Measurements from ENCODE around the gene MEIS2.

MEIS2 gene

DNA sequence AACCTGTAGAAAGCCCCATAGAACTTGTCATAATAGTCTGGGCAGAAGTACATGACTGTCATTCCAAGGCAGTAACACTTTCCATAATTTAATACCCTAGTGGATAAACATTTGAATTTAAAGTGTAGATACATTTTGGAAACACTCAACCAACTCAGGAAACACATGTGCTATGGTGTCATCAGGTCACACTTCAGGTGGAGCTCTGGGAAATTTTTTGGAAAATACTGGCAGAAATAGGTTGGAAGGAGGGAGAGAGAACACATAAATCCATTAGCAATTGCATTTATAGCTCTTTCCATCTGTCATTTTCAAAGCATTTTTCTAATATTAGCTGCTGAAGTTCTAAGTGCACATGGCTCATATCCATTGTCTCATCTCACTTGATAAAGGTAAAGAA, 135.7 kb downstream of the MEIS2 start:
- no peak for DNase-seq (ENCODE audit: low spot score)

- DNase-seq (ENCODE audit: low spot score) = no peak
Observed at GRCh38 chr15:36961956-36962355, 138.4 kb downstream of the MEIS2 start.

DNA sequence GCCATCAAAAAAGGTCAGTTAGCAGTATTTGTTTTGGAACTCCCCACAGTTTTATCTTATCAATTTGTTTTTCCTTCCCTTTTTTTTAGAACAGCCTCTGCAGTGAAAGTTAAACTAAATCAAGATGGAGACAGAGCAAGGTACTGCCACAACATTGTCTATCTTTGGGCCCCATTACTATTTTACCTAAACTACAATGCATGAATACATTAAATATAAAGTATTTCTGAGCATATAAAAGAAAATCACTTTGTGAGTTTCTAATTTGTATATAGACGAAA, 139.5 kb downstream of the MEIS2 start:
- DNase-seq (ENCODE audit: low spot score) = no peak

DNA sequence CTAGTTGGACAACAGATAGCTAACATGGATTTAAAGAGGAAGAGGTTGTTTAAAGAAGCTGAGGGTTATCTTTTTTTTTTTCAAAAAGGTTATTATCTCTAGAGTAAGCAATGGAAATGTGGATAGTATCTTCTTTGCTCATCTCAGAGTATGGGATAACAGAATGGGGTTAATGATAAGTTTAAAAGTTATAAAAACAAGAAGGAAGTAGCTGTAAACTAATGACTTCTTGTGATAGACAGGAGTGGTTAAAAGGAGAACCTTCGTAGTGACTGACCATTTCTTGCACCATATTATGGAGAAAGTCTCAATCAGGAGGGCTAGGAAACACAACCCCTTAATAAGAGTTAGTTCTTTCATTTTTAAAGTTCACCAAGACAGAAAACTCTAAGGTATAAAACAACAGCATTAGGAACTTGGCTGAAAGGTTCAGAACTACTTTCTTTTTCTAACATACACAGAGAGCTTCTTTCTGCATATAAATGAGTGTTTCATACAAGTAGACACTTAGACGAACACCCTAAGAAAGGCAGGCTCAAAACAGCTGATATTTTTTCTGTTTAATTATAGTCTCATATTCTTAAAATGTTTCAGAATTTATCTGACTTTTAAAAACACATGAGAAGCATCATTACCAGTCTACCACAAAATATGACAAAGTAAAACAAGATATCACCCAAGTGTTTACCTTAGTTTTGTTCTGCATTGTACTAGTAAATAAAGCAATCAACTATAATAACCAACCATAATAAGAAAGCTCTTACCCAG, 140.0 kb downstream of the MEIS2 start:
- DNase-seq (ENCODE audit: low spot score) = no peak

DNA sequence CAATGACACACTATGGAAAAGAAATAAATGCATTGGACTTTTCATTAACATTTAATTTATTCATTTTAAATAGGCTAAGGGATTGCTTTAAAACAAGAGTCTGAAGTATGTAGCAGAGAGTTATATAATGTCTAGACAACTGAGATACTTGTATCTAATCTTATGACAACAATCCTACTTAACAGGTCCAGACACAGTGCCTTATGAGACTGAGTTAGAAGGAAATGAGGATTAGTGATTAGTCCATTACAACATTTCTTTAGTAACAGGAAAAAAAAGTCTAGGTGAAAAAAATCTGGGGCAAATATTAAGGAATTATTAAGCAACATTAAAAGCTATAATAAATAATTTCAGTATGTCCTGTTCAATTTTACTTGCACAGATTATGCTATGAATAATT, 140.6 kb downstream of the MEIS2 start:
- DNase-seq (ENCODE audit: low spot score) = no peak

GRCh38 chr15:36958606-36959005, 141.7 kb downstream of the MEIS2 start:
- no peak for DNase-seq (ENCODE audit: low spot score)

- no peak for DNase-seq (ENCODE audit: low spot score)
Observed at GRCh38 chr15:36954486-36954885, 145.9 kb downstream of the MEIS2 start.

- no peak for DNase-seq (ENCODE audit: low spot score)
Observed at GRCh38 chr15:36953346-36953745, 147.0 kb downstream of the MEIS2 start.

DNA sequence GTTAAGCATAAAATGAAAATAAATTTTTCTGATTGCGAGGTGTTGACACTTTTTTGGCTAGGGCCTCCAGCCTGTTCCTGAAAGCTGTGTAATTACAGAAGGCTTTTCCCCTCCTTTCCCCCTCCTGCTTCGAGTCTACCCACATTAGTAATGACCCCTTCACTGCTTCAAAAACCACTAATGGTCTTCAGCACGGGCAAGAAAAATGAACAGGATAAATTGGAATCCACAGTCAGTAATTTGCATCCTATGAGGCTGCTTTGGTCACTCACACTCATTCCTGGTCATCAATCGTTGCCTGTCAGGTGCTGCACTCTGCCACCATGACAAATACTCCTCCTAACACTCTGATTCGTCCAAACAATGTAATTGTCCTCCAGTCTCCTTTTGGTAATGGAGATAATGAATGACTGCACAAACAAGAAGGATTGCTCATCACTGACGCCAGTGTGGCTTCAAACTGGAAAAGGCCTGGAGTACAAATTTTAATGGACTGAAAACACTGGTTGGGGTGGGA, 148.6 kb downstream of the MEIS2 start:
- no peak for DNase-seq (ENCODE audit: low spot score)

- DNase-seq (ENCODE audit: low spot score) = no peak
Observed at GRCh38 chr15:36950371-36950770, 150.0 kb downstream of the MEIS2 start.

DNA sequence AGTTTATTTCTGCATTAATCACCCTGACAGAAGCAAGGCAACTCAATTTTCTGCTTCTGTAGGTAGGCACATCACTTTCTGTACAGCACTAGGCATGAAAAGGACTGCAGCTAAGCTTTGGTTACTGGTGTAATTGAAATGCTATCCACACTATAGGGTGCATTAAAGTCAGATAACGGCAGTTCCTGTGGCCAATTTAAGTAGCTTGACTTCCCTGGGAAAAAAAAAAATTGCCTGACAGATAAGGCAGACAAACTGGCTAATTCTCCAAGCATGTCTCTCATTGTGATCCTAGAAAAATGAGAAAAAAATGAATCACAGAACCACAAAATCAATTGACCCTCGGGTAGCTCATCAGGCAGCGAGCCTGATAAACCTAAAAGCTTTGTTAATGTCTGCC, 151.4 kb downstream of the MEIS2 start:
- DNase-seq (ENCODE audit: low spot score) = no peak

GRCh38 chr15:36947035-36947719, 153.2 kb downstream of the MEIS2 start:
- DNase-seq (ENCODE audit: low spot score) = no peak

- no peak for DNase-seq (ENCODE audit: low spot score)
Observed at GRCh38 chr15:36944442-36944841, 155.9 kb downstream of the MEIS2 start.

DNA sequence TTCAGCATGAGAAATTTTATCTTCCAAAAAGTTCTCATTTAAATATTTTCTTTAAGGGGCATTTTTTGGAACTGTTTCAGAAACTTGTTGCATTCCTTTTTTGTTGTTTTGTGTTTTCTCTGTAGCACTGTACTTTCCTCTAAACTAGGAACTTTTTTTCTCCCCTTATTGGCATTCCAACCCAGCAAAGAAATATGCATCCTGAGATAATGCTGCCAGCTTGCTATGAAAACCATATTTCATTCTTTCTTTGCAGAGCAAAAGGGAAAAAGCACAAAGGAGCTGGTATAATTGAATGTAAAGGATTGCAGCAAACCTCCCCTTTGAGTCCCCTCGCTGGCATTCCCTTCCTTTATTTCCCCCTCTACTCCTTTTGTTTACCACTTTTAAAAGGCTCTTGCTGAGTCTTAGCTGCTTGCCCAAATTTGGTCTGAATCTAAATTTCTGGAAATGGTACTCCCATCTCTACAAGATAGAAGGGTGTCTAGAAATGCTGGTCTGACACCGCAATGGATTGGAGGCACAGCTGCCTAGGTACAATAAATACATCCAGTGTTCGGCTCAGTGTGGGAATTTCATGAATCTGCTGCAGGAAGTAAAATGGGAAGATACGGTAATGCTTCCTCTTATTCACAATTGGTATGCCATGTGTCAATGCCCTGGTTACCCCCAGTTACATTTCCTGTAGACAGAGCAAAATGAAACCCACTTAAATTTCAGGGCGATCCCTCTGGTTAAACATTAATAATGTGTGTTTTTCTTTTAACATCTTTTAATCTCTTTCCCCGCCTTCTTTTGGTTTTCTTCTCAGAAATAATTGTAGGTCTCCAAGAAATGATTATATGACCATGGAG, 156.6 kb downstream of the MEIS2 start:
- DNase-seq (ENCODE audit: low spot score) = no peak

- DNase-seq (ENCODE audit: low spot score) = no peak
Observed at GRCh38 chr15:36942248-36942827, 158.0 kb downstream of the MEIS2 start.

GRCh38 chr15:36941798-36942197, 158.6 kb downstream of the MEIS2 start:
- no peak for DNase-seq (ENCODE audit: low spot score)

DNA sequence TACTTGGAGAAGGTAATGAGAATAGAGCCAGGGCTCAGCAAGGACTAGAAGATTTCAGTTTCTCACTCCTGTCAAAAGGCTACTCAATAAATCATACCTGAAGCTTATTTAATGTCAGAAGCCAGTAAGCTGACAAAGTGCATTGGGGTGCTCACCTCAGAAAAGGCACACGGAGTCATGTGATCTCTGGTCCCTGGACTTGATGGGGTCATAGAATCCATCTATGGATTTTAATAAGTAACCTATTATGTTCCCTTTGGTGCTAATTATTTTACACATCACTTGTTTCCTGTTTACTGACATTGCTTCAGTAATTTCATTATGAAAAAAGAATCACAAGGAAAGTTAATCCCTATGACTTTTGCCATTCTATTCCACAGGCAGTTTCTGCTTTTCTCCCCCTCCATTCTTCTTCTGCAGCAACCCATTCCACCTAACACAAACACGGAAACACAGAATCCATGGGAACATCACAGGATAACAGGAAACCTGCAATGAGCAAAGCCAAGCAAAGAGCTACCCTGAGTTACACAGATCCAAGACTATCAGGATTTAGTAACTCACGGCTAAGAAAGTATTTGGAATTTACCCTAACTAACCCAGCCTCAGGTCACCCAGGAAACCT, 159.6 kb downstream of the MEIS2 start:
- DNase-seq (ENCODE audit: low spot score) = no peak

GRCh38 chr15:36940219-36940618, 160.1 kb downstream of the MEIS2 start:
- DNase-seq (ENCODE audit: low spot score) = no peak

DNA sequence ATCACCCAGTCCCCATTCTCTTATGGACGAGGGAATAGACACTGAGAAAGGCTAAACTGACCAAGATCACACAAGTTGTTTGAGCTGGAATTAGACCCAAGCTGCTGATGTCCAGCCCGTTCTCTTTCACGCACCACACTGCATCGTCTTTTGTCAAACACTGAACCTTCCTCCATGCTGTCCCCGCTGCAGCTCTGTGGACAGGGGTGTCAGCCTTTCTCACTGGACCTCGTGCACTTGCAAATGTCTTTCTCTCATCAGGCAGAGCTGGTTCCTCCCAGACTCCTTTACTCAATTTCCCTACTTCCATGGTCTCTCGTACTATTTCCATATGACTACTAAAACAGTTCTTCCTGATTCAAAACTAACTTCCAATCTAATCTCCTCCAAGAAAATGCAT, 161.6 kb downstream of the MEIS2 start:
- DNase-seq (ENCODE audit: low spot score) = no peak

DNA sequence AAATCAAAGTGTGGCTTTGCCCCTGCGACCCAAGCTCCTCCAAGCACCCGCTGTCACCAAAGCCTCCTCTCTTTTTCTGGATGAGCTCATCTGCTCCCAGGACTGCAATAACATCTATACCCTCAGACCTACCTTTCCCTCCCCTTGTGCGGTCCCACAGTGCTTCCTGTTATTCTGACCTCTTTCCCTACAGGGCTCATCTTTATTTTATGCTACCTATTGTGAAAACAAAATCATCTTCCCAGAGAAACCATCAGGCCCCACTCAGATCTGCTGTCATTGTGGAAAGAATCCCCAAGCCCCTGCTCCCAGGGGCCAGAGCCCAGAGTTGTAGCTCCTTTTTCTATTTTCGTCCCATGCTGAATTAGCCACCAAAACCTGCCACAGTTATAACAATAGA, 162.2 kb downstream of the MEIS2 start:
- no peak for DNase-seq (ENCODE audit: low spot score)

GRCh38 chr15:36936613-36937012, 163.7 kb downstream of the MEIS2 start:
- no peak for DNase-seq (ENCODE audit: low spot score)
